Keratinocyte (primary cell): Measurements from ENCODE around the gene CARD9. TPM values are rescaled to one million over a fixed set of nuclear protein-coding genes. Genes with fewer than 3 reads are reported as not detected.

ENCODE experiments used
- DNase-seq: peaks from one replicate; pipeline ENCODE4 v3.0.0-alpha.2; 2011; ENCODE audit warnings: low read depth, missing footprints, low spot score
- FAIRE-seq: peaks from 2 replicates; lab custom pipeline; 2011; peaks lifted over from hg19 to GRCh38; lab: Jason Lieb, UNC
- H2AFZ ChIP-seq: 2 replicates; pipeline ENCODE4 v1.6.0; 2012; ENCODE audit warnings: low read length, control low read depth, inconsistent platforms; ENCODE audit not compliant: control insufficient read depth
- H3K27ac ChIP-seq: 2 replicates; pipeline ENCODE4 v1.5.1; 2011; ENCODE audit warnings: low read length; ENCODE audit not compliant: control insufficient read depth, insufficient read depth
- H3K27me3 ChIP-seq: 3 replicates; pipeline ENCODE4 v1.6.0; 2011; ENCODE audit warnings: low read length; ENCODE audit not compliant: control insufficient read depth, insufficient read depth; ENCODE audit errors: extremely low read depth
- H3K36me3 ChIP-seq, 2 experiments: 2 replicates in 1 of 2; 3 replicates in 1 of 2; pipeline ENCODE4 v1.5.1; 2011; ENCODE audit warnings: low read length in 2 of 2, mild to moderate bottlenecking in 1 of 2; ENCODE audit not compliant: control insufficient read depth in 2 of 2, insufficient read depth in 2 of 2; ENCODE audit errors: extremely low read depth in 1 of 2
- H3K4me1 ChIP-seq: 3 replicates; pipeline ENCODE4 v1.5.1; 2011; ENCODE audit warnings: low read length; ENCODE audit not compliant: control insufficient read depth, insufficient read depth; ENCODE audit errors: extremely low read depth
- H3K4me2 ChIP-seq: 3 replicates; pipeline ENCODE4 v1.6.0; 2011; ENCODE audit warnings: low read depth, low read length; ENCODE audit not compliant: control insufficient read depth, insufficient read depth; ENCODE audit errors: extremely low read depth
- H3K4me3 ChIP-seq, 3 experiments: fragments of 200-600 bp in 1 of 3; sonication (generic) in 1 of 3; 2 replicates in 2 of 3; 3 replicates in 1 of 3; pipeline ENCODE4 v1.5.1; 2011 to 2016; ENCODE audit warnings: low read length in 3 of 3, mild to moderate bottlenecking in 3 of 3, control low read depth in 2 of 3, inconsistent platforms in 1 of 3, low read depth in 1 of 3, mixed read lengths in 1 of 3, mixed run types in 1 of 3, moderate library complexity in 1 of 3; ENCODE audit not compliant: control insufficient read depth in 2 of 3, insufficient read depth in 2 of 3; ENCODE audit errors: extremely low read depth in 1 of 3
- H3K79me2 ChIP-seq: 2 replicates; pipeline ENCODE4 v1.6.0; 2012; ENCODE audit warnings: low read length; ENCODE audit not compliant: control insufficient read depth, insufficient read depth
- H3K9ac ChIP-seq: 3 replicates; pipeline ENCODE4 v1.6.0; 2011; ENCODE audit warnings: low read length; ENCODE audit not compliant: control insufficient read depth, insufficient read depth; ENCODE audit errors: extremely low read depth
- H3K9me1 ChIP-seq: 3 replicates; pipeline ENCODE4 v1.6.0; 2011; ENCODE audit warnings: low read length; ENCODE audit not compliant: control insufficient read depth, insufficient read depth; ENCODE audit errors: extremely low read depth
- H3K9me3 ChIP-seq: 2 replicates; pipeline ENCODE4 v1.5.1; 2012; ENCODE audit warnings: low read depth, low read length; ENCODE audit not compliant: control insufficient read depth
- H4K20me1 ChIP-seq: 3 replicates; pipeline ENCODE4 v1.6.0; 2011; ENCODE audit warnings: low read length; ENCODE audit not compliant: control insufficient read depth, insufficient read depth; ENCODE audit errors: extremely low read depth
- CTCF ChIP-seq, 3 experiments: IDR thresholded peaks in 1 of 3; conservative IDR thresholded peaks in 1 of 3; optimal IDR thresholded peaks in 1 of 3; 2 replicates in 2 of 3; 3 replicates in 1 of 3; pipeline versions ENCODE3 to v1.5.1; 2011; ENCODE audit warnings: low read length in 3 of 3, mild to moderate bottlenecking in 3 of 3, moderate library complexity in 2 of 3, control low read depth in 1 of 3, inconsistent platforms in 1 of 3; ENCODE audit not compliant: insufficient read depth in 2 of 3; ENCODE audit errors: extremely low read depth in 1 of 3
- EZH2 ChIP-seq: IDR thresholded peaks from one replicate; pipeline ENCODE4 v1.6.1; 2012; ENCODE audit warnings: inconsistent platforms, mild to moderate bottlenecking, low read length, moderate library complexity
- dilution Hi-C: fragments of 300-500 bp; cut with MboI; formaldehyde crosslinking; loops from one replicate; pipeline ENCODE4 v1.7.0; 2020; ENCODE audit warnings: low sequenced_read_pairs; ENCODE audit not compliant: extremely low pct_ligation_motif_present
- polyA plus RNA-seq, 5 experiments: library from polyadenylated mRNA; depleted of rRNA in 3 of 5; stranded (reverse) in 3 of 5; stranded (forward) in 1 of 5; unstranded in 1 of 5; fragments of >200 nt; gene quantifications; 1 replicate in 1 of 5; 2 replicates in 3 of 5; 3 replicates in 1 of 5; pipeline versions ENCODE4 v1.2.1 to v1.2.3, GENCODE V29; 2011 to 2012; ENCODE audit warnings: missing spikeins in 2 of 5, low read depth in 1 of 5, low replicate concordance in 1 of 5

The CARD9 gene
- polyA plus RNA-seq, 1 donor (not counting 4 experiments of a cell fraction or from before 2014, with no cell fraction given), result 0.07 TPM

GRCh38 chr9:136387217-136387616 lies 13.7 kb upstream of the CARD9 start:
- Histone ChIP-seq H3K9me1 (no peaks in the 10 kb centered on the region), H3K36me3 (peaks cover 35 to 53% of the 10 kb centered on the region in 2 experiments), H3K9me3 (no peaks in the 10 kb centered on the region), H3K4me2 (no peak overlapping the region), H3K4me1 (no peaks in the 10 kb centered on the region), H3K27ac (no peak overlapping the region), H3K4me3 (no peak overlapping the region), H4K20me1 (peaks cover 2% of the 10 kb centered on the region), H3K9ac (no peak overlapping the region), H3K79me2 (no peaks in the 10 kb centered on the region), H3K27me3 (no peaks in the 10 kb centered on the region), H2AFZ (no peak overlapping the region)
- dilution Hi-C loops, result no loop called here
- DNase-seq (no peak), FAIRE-seq (no peak)
- TF ChIP-seq CTCF (optimal IDR thresholded peaks at IDR 0.05 in 1 of 3, IDR thresholded peaks at IDR 0.05 in 1 of 3, conservative IDR thresholded peaks at IDR 0.05 in 1 of 3; ENCODE audit: extremely low read depth in 1 of 3, insufficient read depth in 2 of 3, low read length in 3 of 3) (no peak), EZH2 (no peak)

GRCh38 chr9:136386018-136386417 lies 12.5 kb upstream of the CARD9 start:
- dilution Hi-C loops, result no loop called here
- no peaks in the 10 kb centered on the region for H3K9me3 ChIP-seq
- FAIRE-seq, result no peak
- no peaks in the 10 kb centered on the region for H3K27me3 ChIP-seq
- no peak overlapping the region for H3K4me3 ChIP-seq
- H3K4me2 ChIP-seq, result no peak overlapping the region
- no peaks in the 10 kb centered on the region for H3K79me2 ChIP-seq
- no peak for TF ChIP-seq EZH2
- TF ChIP-seq CTCF (optimal IDR thresholded peaks at IDR 0.05 in 1 of 3, IDR thresholded peaks at IDR 0.05 in 1 of 3, conservative IDR thresholded peaks at IDR 0.05 in 1 of 3; ENCODE audit: extremely low read depth in 1 of 3, insufficient read depth in 2 of 3, low read length in 3 of 3), result no peak
- no peak overlapping the region for H3K27ac ChIP-seq
- H3K4me1 ChIP-seq, result no peaks in the 10 kb centered on the region
- DNase-seq, result no peak
- H3K36me3 ChIP-seq, result peaks cover 24 to 54% of the 10 kb centered on the region in 2 experiments
- H2AFZ ChIP-seq, result no peak overlapping the region
- no peak overlapping the region for H3K9ac ChIP-seq
- H3K9me1 ChIP-seq, result no peaks in the 10 kb centered on the region
- peaks cover 2% of the 10 kb centered on the region for H4K20me1 ChIP-seq
